OCI-M1 (cell line): Measurements from ENCODE around the gene GRAPL.
"Not testable (repeated sequence)": the region's sequence is repeated elsewhere in the genome, so short reads cannot be mapped to it uniquely, and the experiment has no call there.

Experiments
- DNase-seq: peaks from one replicate; lab custom pipeline; 2025; lab: John Stamatoyannopoulos, UW

Gene GRAPL

DNA sequence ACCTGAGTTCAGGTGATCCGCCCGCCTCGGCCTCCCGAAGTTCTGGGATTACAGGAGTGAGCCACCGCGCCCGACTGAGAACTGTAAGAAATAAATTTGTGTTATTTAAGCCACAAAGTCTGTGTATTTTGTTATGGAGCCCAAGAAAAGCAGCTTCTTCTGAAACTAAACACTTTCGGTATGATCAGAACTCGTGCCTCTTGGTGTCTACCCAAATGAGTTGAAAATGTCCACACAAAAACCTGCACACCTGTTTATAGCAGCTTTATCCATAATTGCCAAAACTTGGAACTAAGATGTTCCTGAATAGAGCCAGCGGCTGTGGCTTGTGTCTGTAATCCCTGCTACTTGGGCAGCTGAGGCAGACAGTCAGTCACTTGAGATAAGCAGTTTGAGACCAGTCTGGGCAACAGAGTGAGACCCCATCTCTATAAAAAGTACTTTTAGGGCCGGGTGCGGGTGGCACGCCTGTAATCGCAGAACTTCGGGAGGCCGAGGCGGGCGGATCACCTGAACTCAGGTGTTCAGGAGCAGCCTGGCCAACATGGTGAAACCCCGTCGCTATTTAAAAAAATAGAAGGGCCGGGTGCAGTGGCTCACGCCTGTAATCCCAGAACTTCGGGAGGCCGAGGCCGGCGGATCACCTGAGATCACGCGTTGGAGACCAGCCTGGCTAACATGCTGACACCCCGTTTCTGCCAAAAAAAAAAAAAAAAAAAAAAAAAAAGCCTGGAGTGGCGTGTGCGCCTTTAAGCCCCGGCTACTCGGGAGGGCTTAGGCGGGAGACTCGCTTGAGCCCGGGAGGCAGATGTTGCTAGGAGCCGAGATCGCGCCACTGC lies 61.7 kb downstream of the GRAPL start:
- DNase-seq = not testable (repeated sequence)

DNA sequence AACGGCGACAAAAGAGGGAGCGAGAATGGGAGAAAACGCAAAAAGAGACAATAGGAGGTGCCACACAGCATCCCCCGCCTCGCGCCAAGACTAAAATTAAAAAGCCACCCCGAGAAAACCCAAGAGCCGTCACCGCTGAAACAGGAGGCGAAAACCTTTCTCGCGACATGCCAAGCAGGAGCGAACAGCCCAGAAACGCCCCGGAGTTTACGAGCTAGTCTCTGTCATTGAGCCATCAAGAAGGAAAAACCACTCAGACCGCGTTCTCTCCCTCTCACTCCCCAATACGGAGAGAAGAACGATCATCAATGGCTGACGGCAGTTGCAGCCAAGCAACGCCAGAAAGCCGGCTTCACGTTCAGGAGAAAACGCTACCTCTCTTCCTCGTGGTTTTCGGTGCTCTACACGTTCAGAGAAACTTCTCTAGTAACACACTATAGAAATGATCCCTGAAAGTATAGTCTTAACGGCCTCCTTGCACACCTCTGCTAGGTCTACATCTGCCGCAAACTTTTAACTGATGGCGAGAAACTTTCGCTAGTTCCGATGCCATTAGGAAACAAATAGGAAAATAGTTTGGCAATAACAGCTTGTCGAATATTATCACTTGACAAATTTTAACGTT lies 62.5 kb downstream of the GRAPL start:
- not testable (repeated sequence) for DNase-seq

DNA sequence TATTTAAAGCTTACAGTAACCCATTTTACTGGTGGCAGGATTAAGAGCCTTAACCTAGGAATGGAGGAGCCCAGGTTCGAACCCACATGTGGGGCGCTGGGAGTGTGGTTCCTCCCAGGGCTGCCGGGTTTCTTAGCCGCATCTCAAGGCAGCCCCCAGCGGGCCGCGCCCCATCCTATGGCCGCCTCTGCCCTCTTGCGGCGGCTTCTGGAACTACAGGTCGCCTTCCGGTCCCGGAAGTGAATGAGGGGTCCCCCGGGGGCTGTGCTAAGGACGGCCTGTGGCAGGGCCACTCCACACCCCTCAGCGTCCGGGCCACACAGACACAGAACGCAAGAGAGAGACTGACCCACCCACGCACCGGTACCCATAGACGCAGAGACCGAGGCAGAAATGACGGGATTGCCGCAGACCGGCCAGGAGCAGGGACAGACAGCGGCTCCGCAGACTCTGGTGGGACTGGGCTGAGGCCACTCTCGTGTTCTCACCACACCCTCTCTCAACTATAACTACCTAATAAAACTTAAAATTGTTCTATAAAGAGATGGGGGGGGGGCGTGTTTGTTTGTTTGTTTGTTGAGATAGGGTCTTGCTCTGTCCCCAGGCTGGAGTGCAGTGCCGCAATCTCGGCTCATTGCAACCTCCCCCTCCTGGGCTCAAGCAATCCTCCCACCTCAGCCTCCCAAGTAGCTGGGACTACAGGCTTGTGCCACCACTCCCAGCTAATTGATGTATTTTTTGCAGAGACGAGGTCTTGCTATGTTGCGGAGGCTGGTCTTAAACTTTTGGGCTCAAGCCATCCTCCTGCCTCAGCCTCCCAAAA lies 69.2 kb downstream of the GRAPL start:
- DNase-seq = not testable (repeated sequence)

DNA sequence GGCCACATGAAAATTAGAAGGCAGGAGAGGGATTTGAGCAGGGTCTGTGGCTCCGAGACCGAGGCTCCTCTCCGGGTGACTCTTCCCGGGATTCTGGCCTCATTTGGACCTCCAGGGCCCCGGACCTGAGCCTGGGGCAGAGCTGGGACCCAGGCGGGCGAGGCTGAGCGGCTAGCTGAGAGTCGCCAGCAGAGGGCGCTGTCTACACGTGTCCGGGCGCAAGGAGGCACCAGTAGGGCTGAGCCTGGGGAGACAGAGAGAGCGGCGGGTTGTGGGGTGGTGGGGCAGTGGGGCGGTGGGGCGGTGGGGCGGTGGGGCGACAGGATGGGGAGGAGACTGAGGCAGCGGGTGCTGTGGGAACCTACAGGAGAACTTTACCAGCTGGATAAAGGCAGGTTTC lies 75.1 kb downstream of the GRAPL start:
- not testable (repeated sequence) for DNase-seq

GRCh38 chr17:19203429-19203828 lies 76.0 kb downstream of the GRAPL start:
- DNase-seq = not testable (repeated sequence)
